SK-N-SH (cell line): ENCODE data around the gene MLIP. TPM values are rescaled to one million over a fixed set of nuclear protein-coding genes. Genes with fewer than 3 reads are reported as not detected.

Source experiments
- CTCF ChIA-PET: fragments of 300-600, 350-600 bp; formaldehyde crosslinking; extraction: SDS; loops from one replicate; lab custom pipeline; 2021; lab: Yijun Ruan, JAX
- POLR2A ChIA-PET: fragments of 350-600 bp; sonication (Branson Sonifier 250); formaldehyde crosslinking; extraction: SDS; loops from one replicate; lab custom pipeline; 2020; ENCODE audit warnings: antibody characterized with exemption, inconsistent platforms; lab: Yijun Ruan, JAX
- DNase-seq: peaks from one replicate; pipeline ENCODE4 v3.0.0; 2012
- H2AFZ ChIP-seq: fragments of 200-600 bp; sonication (generic); 2 replicates; pipeline ENCODE4 v1.8.1; 2016; ENCODE audit warnings: antibody characterized with exemption, mild to moderate bottlenecking, low read depth
- H3F3A ChIP-seq: fragments of 200-600 bp; sonication (generic); replicated peaks from 2 replicates; pipeline ENCODE3; 2016; ENCODE audit warnings: antibody characterized with exemption, mild to moderate bottlenecking; ENCODE audit not compliant: insufficient read depth
- H3K27ac ChIP-seq, 2 experiments: fragments of 200-500 bp in 1 of 2; fragments of 200-600 bp in 1 of 2; sonication (Bioruptor generic) in 1 of 2; sonication (generic), shearing (Covaris generic) in 1 of 2; 2 replicates each; pipeline versions ENCODE4 v1.5.1 to v1.6.1; 2014 to 2016; ENCODE audit warnings: low read depth in 2 of 2, inconsistent platforms in 1 of 2, low read length in 1 of 2, mild to moderate bottlenecking in 1 of 2, mixed read lengths in 1 of 2
- H3K27me3 ChIP-seq: fragments of 200-600 bp; sonication (generic), shearing (Covaris generic); 2 replicates; pipeline ENCODE4 v1.6.1; 2016; ENCODE audit warnings: mixed run types; ENCODE audit not compliant: insufficient read depth
- H3K36me3 ChIP-seq, 2 experiments: fragments of 200-500 bp in 1 of 2; fragments of 200-600 bp in 1 of 2; sonication (Bioruptor generic) in 1 of 2; sonication (generic) in 1 of 2; replicated peaks in 1 of 2; 2 replicates each; pipeline versions ENCODE3 to v1.5.1; 2014 to 2016; ENCODE audit warnings: low read length in 1 of 2, mild to moderate bottlenecking in 1 of 2; ENCODE audit not compliant: insufficient read depth in 2 of 2, control insufficient read depth in 1 of 2
- H3K4me1 ChIP-seq, 2 experiments: fragments of 200-500 bp in 1 of 2; fragments of 200-600 bp in 1 of 2; sonication (Bioruptor generic) in 1 of 2; sonication (generic), shearing (Covaris generic) in 1 of 2; 2 replicates each; pipeline versions ENCODE4 v1.5.1 to v1.6.1; 2014 to 2016; ENCODE audit warnings: low read depth in 1 of 2, low read length in 1 of 2, mixed run types in 1 of 2; ENCODE audit not compliant: insufficient read depth in 2 of 2, control insufficient read depth in 1 of 2
- H3K4me2 ChIP-seq: fragments of 200-600 bp; sonication (generic), shearing (Covaris generic); 2 replicates; pipeline ENCODE4 v1.6.1; 2017; ENCODE audit warnings: mixed run types
- H3K4me3 ChIP-seq, 2 experiments: fragments of 200-500 bp in 1 of 2; fragments of 200-600 bp in 1 of 2; sonication (Bioruptor generic) in 1 of 2; sonication (generic), shearing (Covaris generic) in 1 of 2; 2 replicates each; pipeline versions ENCODE4 v1.5.1 to v1.8.1; 2014 to 2016; ENCODE audit warnings: low read depth in 2 of 2, inconsistent platforms in 1 of 2, low read length in 1 of 2, mild to moderate bottlenecking in 1 of 2, mixed read lengths in 1 of 2, moderate library complexity in 1 of 2
- H3K79me2 ChIP-seq: fragments of 200-600 bp; sonication (generic); 2 replicates; pipeline ENCODE4 v1.8.1; 2017; ENCODE audit warnings: mild to moderate bottlenecking; ENCODE audit not compliant: insufficient read depth
- H3K9ac ChIP-seq: fragments of 200-600 bp; sonication (generic); 2 replicates; pipeline ENCODE4 v1.6.1; 2017; ENCODE audit warnings: mixed run types
- H3K9me2 ChIP-seq: fragments of 200-600 bp; sonication (generic); 2 replicates; pipeline ENCODE4 v1.6.1; 2017; ENCODE audit warnings: mixed run types
- H3K9me3 ChIP-seq: fragments of 200-600 bp; sonication (generic); 2 replicates; pipeline ENCODE4 v1.6.1; 2017; ENCODE audit warnings: mixed run types, mild to moderate bottlenecking, moderate library complexity
- H4K20me1 ChIP-seq: fragments of 200-600 bp; sonication (generic); 2 replicates; pipeline ENCODE4 v1.6.1; 2017; ENCODE audit warnings: mild to moderate bottlenecking, mixed run types; ENCODE audit not compliant: insufficient read depth
- CHD2 ChIP-seq: fragments of 150-350 bp; IDR thresholded peaks from 2 replicates; pipeline ENCODE4 v1.6.1; 2018; ENCODE audit warnings: low read length; ENCODE audit not compliant: partially characterized antibody
- CTCF ChIP-seq: fragments of 200-600 bp; sonication (generic); IDR thresholded peaks from 2 replicates; pipeline ENCODE4 v1.6.1; 2017; ENCODE audit warnings: antibody characterized with exemption, mild to moderate bottlenecking, moderate library complexity
- EZH2phosphoT487 ChIP-seq: fragments of 200-600 bp; sonication (generic); IDR thresholded peaks from 2 replicates; pipeline ENCODE4 v1.6.1; 2017; ENCODE audit warnings: low read depth, mixed run types, mild to moderate bottlenecking, antibody characterized with exemption, moderate library complexity, borderline replicate concordance
- GATA2 ChIP-seq: sonication (generic); formaldehyde crosslinking; IDR thresholded peaks from 2 replicates; pipeline ENCODE4 v1.5.0; 2020; ENCODE audit warnings: mild to moderate bottlenecking, missing genetic modification reagents
- IRF3 ChIP-seq: fragments of 150-350 bp; IDR thresholded peaks from 2 replicates; pipeline ENCODE4 v1.6.1; 2016; ENCODE audit warnings: mild to moderate bottlenecking, low read depth, low read length
- JUND ChIP-seq: IDR thresholded peaks from 2 replicates; pipeline ENCODE4 v1.4.0; 2012
- MEF2A ChIP-seq: IDR thresholded peaks from 2 replicates; pipeline ENCODE4 v1.4.0; 2012; ENCODE audit warnings: low read depth, borderline replicate concordance
- MXI1 ChIP-seq: IDR thresholded peaks from 2 replicates; pipeline ENCODE4 v1.6.1; 2012; ENCODE audit warnings: mild to moderate bottlenecking, low read depth, low read length, improper control_type of control experiment
- PBX3 ChIP-seq: IDR thresholded peaks from 2 replicates; pipeline ENCODE4; 2012
- RAD21 ChIP-seq: IDR thresholded peaks from 2 replicates; pipeline ENCODE4 v1.6.1; 2012; ENCODE audit warnings: mild to moderate bottlenecking, low read length
- RXRA ChIP-seq: IDR thresholded peaks from 2 replicates; pipeline ENCODE4 v1.4.0; 2012; ENCODE audit warnings: low read depth, mild to moderate bottlenecking, borderline replicate concordance
- TAF1 ChIP-seq: IDR thresholded peaks from 2 replicates; pipeline ENCODE4 v1.6.1; 2012; ENCODE audit warnings: low read depth, mild to moderate bottlenecking, low read length, moderate library complexity, borderline replicate concordance
- YY1 ChIP-seq: IDR thresholded peaks from 2 replicates; pipeline ENCODE4 v1.4.0; 2012; ENCODE audit warnings: low read depth, mild to moderate bottlenecking
- ZBTB33 ChIP-seq: IDR thresholded peaks from 2 replicates; pipeline ENCODE4 v1.4.0; 2012; ENCODE audit warnings: low read depth, borderline replicate concordance
- polyA plus RNA-seq, 3 experiments: library from polyadenylated mRNA; depleted of rRNA; stranded (reverse); fragments of >200 nt; gene quantifications; 2 replicates each; pipeline ENCODE4 v1.2.3, GENCODE V29; 2012

MLIP gene
- polyA plus RNA-seq, 1 of the 3 experiments (the other 2 are of a cell fraction) = not detected

GRCh38 chr6:54216336-54216735 is 105.1 kb downstream of the MLIP start:
- no peak for DNase-seq

More at GRCh38 chr6:54216336-54216735, 105.1 kb downstream of the MLIP start:
- Histone ChIP-seq H4K20me1 (no peaks in the 10 kb centered on the region), H3F3A (no peaks in the 10 kb centered on the region), H3K9me2 (no peaks in the 10 kb centered on the region), H3K27ac (no peak overlapping the region), H3K27me3 (no peaks in the 10 kb centered on the region), H3K4me1 (no peaks in the 10 kb centered on the region), H3K9me3 (no peaks in the 10 kb centered on the region), H2AFZ (no peak overlapping the region), H3K4me2 (no peak overlapping the region), H3K4me3 (no peak overlapping the region), H3K9ac (no peak overlapping the region), H3K79me2 (no peaks in the 10 kb centered on the region), H3K36me3 (no peaks in the 10 kb centered on the region)
- ChIA-PET POLR2A (no interaction called here), CTCF (no interaction called here)
- TF ChIP-seq CHD2 = no peak
- no peak for TF ChIP-seq CTCF
- TF ChIP-seq GATA2 (CRISPR knock-in tag) = no peak
- TF ChIP-seq IRF3 = no peak
- TF ChIP-seq RAD21 = no peak
- no peak for TF ChIP-seq YY1
- no peak for TF ChIP-seq ZBTB33
- no peak for TF ChIP-seq MXI1
- TF ChIP-seq PBX3 = no peak
- TF ChIP-seq TAF1 = no peak
- TF ChIP-seq EZH2phosphoT487 = no peak
- TF ChIP-seq JUND = no peak
- no peak for TF ChIP-seq RXRA
- no peak for TF ChIP-seq MEF2A
